GM21528 (cell line): ENCODE results near the gene SMARCD3.

Source experiments
- ATAC-seq: cut with Tn5 transposase; IDR thresholded peaks from one replicate; pipeline ENCODE4 v1.9.1; 2021; ENCODE audit warnings: mild to moderate bottlenecking, moderate library complexity; ENCODE audit not compliant: unreplicated experiment, low FRiP score

Gene SMARCD3

DNA sequence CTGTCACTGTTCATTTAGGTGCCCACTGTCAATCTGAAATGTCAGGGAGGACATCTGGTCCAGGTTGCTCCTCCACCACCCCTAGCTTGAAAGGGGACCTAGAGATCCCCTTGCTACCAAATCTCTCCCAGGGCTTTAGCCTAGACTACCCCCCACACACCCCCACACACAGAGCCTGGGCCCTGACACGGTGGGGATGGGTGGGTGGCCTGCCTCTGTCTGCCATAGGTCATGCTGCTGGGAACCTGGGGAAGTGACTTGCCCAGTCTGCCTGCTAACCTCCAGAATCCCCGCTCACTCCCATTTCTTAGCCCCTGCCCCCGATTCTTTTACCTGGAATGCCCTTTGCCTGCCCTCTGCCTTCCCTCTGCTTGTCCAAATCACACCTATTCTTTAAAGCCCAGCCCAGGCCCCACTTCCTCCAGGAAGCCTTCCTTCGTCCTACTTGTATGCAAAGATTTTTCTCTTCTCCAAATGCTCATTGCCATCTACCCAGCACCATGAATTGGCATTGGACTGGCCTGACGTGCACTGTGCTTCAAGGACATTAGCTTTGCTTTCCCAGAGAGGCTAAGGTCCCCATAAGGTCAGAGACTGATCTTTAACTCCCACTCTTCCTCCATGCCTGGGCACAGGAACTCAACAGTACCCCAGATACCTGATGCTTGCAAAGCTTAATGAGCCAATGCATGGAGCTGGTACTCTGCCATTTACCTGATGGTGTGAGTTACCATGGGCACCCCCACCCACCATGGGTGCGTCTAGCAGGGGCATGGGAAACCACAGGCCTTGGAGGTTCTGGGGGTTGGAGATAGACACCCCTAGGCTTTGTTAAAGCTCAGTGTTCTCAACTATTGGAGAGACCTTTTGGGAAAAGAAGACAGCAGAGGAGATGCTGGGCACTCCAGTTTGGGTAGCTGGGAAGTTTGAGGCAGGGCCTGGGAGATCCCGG, 2.0 kb upstream of the SMARCD3 start:
- no peak for ATAC-seq

DNA sequence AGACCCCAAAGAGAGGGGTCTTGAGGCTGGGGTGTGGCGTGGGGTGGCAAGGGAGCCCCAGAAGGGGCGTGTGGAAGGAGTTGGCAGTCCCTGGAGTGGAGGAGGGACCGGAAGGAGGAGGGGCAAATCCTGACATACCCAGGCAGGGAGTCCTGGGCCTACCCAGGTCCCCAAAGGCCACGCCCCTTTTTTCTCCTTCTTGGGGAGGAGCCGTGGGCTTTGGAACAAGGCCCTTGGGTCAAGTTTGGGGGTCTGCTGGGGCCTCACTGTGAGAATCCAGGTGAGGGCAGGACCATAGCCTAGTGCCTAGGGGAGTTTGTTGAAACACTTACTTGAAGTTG, 1.2 kb upstream of the SMARCD3 start:
- no peak for ATAC-seq

DNA sequence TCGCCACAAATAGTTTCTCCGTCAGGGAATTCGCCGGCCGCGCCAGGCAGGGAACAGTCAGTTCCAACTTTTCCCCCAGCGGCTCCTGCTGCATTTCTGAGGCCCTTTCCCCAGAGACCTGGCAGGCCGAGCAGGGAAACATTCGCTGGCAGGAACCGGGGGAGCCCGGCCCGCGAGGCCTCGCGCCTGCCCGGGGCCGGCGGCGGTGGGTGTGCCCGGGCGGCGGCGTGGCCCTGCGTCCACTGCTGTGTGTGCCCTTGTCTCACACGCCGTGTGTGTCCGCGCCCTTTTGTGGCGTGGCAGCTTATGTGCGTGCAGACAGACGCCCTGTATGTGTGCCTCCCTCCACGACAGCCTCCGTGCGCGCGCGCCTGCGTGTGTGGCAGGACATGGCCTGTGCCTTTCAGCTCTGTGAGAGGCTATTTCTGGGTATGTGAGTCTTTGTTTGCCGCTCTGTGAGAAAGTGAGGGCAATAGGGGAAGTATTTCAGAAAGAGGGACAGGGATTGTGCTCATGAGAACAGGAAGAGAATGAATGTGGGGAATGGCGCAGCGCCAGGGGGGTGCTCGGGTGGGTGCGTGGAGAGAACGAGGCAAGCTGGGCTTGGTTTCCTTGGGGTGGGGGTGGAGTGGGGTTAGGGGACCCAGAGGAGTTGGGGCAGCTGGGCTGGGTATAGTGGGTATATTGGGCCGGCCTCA, 689 bp upstream of the SMARCD3 start:
- ATAC-seq, result no peak

DNA sequence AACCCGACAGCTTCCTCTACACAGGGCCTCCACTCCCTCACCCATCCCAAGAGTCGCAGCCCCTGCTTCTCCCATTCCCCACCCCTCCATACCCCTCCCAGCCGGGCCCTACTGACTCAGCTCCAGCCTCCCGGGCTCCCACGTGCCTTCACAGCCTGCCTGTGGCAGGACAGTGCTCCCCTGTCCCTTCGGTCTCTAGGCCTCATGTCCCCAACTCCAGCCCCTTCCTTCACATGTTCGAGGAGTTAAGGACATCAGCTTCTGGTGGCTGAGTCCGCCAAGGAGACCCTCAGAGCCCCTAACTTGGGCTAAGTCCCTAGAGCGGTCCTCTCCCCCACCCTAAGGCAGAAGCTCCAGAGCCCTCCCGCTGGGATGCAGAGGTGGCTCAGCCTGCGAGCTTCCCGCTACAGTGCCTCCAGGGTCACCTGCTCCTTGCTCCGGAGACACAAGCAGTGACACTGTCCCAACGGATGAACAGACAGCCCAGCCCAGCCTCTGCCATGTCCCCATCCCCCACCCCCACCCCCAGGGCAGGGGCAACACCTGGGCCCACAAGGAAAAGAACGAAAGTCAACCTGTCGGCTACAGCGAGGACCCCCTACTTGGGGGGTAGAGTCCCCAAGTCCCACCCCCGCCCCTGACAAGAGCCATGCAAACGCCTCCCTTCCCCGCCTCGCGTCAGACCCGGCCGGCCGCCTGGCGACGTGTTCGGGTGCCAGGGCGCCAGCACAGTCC, 716 bp downstream of the SMARCD3 start:
- ATAC-seq, result no peak

DNA sequence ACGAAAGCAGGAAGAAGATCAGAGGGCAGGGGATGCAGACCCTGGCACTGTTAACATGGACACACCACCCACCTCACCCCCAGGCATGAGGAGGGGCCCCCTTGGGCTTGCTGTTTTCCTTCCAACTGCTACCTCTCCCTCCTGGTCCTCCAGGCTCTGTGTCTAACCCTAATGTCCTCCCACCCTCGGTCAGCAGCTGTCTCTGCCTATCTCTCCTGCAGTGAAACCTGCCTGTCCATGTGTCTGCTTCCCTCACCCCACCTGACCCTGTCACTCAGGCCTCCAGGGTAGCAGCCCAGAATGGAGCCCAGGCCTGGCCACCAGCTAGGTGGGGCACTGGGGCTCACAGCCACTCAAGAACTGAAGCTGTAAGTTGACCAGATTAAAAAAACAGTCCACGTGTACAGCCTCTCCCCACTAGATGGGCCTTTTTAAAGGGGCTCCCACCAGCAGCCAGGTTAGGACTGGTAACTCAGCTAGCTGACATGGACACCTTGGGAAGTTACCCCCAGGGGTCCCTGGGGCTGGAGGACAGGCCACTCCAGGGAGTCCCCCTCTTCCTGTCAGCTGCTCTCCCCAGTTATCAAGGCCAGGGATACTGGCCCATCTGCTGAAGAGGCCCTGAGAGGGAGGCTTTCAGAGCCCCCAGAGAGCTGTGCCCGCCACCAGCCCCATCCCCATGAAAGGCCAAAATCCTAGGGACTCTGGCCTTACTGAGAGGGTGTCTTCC, 1.5 kb downstream of the SMARCD3 start:
- no peak for ATAC-seq

DNA sequence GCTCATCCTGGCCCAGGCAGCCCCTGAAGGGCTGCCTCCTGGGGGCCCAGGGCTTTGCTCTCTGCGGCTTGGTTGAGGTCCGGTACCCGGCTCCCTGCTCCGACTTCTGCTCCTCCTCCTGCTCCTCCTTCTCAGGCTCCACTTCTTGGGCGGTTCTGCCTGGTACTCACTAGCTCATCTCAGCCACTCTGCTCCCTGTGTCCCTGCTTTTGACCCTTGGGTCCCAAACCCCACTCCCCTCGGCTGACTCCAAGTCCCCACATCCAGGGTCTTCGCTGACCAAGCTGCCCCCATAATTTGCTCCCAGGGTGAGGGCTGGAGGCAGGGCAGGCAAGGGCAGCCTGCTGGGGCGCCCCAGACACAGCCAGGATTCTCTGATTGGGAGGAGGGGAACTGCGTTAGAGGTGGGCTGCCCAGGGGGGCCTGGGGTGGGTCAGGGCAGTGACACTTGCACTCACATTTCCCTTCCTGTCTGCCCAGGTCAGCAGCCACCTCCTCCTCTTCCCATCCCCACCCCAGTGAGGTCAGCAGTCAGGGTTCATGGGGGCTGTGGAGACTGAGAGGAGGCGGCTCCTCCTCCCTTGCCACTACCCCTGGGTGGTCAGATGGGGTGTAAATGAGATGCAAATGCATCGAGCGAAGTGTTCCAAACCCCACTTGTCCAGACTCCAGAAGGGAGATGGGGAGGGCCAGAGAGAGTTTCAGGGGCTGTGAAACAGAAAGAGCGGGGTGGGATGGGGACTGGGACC, 2.2 kb downstream of the SMARCD3 start:
- ATAC-seq, result no peak

DNA sequence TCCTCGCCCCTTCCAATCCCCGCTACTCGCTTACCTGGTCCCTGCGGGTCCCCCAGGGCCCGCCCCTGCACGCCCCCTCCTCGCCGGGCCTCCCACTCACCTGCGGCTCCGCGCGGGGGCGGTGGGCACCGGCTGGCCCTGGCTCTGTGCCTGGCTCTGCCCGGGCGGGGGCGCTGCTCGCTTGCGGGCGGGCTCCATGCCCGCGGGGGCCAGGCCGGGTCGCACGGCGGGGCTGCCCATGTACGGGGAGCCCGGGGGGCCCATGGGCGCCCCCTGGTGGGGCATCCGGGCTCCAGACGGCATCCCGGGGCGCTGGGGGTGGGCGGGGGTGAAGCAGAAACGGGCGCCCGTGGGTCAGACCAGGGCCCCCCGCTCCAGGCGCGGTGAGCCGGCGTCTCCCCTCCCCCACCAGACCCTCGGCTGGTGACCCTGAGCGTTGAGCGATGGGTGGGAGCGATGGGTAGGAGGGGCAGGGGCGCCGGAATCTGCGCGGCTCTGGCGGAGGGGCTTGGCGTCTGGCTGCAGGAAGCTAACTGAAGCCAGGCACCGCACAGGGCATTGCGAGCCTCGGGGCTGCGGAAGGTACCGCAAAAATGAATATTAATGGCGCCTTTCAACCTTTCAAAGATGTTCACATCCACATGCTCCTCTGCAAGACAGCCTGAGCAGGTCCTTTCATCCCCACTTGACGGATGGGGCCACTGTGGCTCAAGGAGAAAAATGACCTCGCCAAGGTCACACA, 3.0 kb downstream of the SMARCD3 start:
- no peak for ATAC-seq

DNA sequence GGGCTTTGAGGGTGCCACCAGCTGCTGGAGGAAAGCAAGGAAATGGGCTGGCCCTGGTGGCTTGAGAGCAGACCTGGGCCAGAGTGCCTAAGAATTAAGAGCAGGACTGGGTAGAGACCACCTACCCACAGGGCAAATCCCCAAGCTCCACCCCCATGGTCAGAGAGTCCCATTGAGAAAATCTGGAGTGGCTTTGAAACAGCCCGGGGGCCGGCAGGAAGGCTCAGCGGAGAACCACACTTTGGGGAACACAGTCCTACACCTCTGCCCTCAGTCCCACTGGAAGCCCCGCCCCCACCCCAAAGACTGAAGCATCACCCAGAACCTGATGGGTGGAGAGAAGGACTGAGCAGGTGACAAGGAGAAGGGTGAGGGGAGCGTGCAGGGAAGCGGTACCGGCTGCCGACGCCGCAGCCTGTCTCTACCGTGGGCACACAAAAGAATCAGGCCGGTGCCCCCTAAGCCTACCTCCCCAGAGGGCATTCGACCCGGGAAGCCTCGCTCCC, 3.6 kb downstream of the SMARCD3 start:
- ATAC-seq, result no peak

DNA sequence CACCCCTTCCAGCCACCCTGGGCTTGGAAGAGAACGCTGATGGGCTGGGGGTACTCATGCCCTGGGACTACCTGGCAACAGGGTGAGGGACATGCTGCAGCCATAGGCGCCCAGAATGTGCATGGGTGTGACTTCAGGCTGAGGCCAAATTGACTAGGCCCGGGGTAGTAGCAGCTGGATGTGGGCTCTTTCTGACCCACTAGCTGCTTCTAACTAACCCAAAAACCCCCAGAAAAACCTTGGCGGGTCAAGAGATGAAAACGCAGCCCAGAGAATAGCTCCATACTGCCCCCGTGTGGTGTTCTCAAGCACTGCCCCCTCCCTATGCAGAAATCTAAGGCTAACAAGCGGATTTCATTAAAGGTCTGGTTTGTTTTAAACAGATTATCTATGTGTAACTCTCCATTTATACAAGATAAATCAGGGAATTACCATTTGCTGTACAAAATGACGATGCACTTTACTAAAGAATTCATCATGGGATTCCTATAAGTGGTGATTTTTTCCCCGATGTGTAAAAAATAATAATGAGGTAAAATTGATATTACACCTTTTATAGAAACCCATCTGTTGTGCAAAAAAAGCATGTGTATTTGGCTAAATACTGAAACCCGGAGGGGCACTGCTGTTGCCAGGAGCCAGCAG, 4.2 kb downstream of the SMARCD3 start:
- ATAC-seq, result no peak

DNA sequence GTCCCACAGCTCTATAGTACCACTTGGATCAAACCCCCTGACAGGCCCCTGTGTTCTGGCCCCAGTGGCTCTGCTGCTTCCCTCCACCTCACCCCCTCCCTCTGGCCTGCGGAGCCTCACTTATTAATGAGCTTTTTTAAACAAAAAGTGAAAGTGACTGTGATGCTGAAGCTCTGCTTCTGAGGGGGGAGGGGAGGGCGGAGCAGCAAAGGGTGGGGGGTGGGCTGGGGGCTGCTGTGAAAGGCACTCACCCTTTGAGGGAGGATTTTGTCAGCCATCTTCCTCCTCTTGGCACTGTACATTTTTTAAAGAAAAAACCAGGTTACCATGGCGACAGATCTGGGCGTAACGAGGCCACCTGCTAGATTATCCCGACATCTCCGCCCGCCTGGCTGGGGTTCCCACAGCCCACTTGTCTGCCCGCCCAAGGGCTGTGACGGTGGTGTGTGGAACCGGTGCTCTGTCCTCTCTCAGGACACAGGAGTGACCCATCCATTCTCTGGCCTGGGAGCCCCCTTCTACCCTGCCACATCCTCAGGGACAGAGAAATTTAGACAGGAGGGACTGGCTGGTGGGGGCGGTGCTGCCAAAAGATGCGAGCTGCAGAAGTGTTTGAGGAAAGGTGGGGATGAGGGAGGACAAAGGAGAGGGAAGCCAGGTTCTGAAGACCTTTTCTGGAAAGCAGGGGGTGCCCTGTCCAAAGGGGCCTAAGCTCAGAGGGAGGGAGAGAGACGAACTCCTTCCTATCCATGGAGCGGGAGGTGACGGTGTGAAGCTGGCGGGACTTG, 4.9 kb downstream of the SMARCD3 start:
- ATAC-seq, result no peak

DNA sequence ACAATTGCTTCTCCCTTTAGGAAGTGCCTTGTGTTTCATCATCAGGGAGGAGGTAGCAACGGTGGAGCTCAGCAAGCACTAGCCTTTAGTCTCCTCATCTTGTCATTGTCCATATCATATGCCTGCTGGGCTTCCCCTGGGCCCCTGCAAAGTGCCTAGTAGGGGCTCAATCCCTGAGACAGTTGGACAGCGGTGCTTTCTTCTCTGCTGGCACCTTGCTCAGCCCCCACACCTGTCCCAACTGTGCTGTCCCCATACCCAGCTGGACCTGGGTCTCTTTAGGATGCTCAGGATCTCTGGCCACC, 5.5 kb downstream of the SMARCD3 start:
- ATAC-seq, result no peak

DNA sequence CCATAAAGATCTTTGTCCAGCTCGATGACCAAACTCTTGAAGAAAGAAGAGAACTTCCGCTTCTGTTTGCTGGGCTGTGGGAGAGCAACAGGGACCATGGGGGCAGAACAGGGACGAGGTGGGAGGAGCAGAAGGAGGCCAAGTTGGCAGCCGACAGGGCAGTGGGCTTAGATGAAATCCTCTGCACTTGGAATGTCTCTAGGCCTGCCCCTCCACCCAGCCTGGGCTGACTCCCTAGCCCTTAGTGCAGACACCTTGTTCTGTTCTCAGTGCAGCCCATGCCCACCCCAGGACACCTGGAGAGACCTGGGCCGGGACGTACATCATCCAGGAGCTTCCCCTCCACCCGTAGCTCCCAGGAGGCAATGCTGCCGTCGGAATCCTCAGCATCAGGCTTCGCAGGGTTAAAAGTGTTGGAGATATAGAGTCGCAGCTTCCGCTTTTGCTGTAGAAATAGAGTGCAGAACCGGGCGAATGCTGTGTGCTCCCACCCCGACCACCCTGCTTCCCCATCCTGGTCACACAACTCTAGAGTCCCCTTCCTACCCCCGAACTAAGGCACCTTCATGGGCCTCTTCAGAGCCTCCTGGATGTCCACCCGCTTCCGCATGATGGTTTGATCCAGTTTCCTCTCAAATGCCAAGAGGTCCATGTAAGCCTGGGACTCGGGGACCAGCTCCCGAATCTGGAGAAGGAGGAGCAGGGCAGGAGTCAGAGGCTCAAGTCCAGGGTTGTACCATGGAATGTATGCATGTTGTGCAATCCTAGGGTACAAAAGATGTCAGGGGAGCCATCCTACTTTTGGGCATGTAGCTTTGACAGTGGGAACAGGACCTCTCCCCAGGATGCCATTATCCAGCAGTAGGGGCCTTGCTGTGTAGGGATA, 6.1 kb downstream of the SMARCD3 start:
- no peak for ATAC-seq

DNA sequence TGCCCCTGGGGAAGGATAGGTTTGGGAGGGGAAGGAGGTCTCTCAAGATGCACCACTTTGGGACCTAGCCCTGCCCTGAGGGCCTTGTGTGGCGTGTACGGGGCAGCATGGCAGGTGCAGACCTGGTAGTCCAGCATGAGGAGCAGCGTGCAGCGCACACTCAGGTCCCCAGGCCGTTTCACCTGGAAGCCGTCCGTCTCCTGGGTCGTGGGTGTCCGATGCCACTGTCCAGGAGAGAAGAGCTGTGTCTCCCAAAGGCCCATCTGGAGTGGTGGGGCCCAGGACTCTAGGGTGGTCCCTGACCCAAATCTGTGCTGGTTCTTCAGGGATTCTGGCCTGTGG, 6.8 kb downstream of the SMARCD3 start:
- ATAC-seq, result no peak

DNA sequence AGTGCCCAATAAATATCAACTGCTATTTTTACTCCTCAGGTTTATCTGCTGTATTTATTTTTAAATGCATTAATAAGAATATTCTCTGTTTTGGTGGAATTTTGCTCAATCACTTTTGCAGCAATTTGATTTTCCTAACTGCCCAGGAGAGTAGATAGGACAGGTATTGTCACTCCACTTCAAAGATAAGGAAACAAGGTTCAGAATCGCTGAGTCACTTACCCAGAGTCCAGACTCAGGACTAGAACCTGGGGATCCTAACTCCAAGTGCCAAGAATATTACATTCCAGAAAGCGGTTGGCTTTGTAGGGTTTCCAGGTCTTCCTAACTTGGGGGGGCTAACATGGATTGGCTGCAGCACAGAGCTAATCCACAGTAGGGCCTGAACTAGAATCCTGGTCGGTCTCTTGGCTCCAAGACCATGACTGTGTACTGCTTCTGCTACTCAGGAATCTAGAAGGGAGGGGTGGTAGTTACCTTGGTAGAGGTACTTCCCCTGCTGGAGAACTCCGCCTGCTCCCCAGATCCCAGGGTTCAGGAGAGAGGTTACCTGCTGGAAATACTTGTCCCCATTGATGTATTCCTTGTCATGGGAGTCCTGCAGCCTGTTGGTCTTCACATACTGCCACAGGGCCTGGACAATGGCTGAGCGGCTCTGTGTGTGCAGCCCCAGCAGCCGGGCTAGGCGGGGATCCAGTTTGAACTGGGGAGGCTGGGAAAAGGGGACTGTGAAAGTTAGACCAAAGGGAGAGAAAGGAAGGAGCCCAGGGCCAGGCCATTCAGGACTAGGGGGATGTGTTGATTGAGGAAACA, 7.3 kb downstream of the SMARCD3 start:
- ATAC-seq, result no peak

DNA sequence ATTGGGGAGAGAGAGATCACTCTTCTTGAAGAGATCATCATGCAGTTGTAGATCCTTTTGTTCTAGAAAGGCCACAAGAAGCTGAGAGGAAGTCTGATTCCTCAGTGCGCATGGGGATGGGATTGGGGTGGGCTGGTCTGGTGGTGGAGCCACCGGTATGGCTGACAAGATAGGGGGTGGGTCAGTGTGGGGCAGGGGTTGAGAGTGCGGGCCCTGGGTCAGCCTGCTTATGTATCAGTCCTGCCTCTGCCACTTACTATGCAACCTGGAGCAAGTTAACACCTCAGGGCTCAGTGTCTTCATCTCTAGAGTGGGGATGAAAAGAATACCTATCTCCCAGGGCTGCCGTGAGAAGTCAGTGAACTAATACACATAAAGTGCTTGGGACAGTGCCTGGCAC, 8.0 kb downstream of the SMARCD3 start:
- no peak for ATAC-seq

DNA sequence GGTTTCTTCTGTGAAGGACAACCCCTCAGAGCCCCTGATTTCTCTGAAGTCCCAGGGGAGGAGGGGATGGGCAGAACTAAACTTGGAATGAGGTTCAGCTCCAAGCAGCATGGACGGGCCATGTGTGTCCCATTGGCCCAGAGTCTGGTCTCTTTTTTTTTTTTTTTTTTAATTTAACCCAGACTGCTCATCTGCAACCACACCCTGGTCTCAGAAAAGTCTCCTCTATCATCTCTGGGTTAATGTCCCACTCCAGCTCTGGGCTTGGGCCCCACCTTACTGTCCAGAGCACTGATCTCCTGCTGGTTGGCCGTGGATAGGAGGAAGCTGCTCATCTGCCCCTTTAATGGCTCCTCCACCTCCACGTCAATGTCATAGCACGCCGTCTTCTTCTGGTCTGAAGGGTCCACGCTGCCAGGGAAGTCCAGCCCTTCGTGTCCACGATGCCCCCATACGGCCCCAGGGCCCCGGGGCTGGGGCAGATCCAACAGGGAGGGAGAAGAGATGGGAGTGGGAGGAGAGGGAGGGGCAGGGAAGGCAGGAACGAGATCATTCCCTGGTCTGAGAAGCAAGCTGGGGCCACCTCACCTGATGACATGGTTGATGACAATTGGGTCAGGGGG, 8.5 kb downstream of the SMARCD3 start:
- no peak for ATAC-seq
